OCI-LY1 (cell line): Measurements from ENCODE around the gene C19orf53.

Experiments used
- CTCF ChIP-seq: fragments of 200-600 bp; sonication (generic), shearing (Covaris generic); IDR thresholded peaks from 2 replicates; pipeline ENCODE4 v1.5.1; 2017; ENCODE audit warnings: mild to moderate bottlenecking, antibody characterized with exemption, low read length, moderate library complexity, mixed read lengths
- EZH2 ChIP-seq: fragments of 200-600 bp; sonication (generic), shearing (Covaris generic); IDR thresholded peaks from 2 replicates; pipeline ENCODE4 v1.8.0; 2017; ENCODE audit warnings: borderline replicate concordance, mixed run types, mild to moderate bottlenecking, antibody characterized with exemption, low read length, moderate library complexity, mixed read lengths

- TF ChIP-seq CTCF: no peak
- no peak for TF ChIP-seq EZH2
Measured at GRCh38 chr19:13731147-13731964, 42.9 kb upstream of the C19orf53 start.
